Karpas-422 (cell line): ENCODE results near the gene GPAM. TPM values are rescaled to one million over a fixed set of nuclear protein-coding genes. Genes with fewer than 3 reads are reported as not detected.
"Not testable (repeated sequence)": the region's sequence is repeated elsewhere in the genome, so short reads cannot be mapped to it uniquely, and the experiment has no call there.

Source experiments
- DNase-seq: peaks from one replicate; pipeline ENCODE4 v3.0.0-alpha.2; 2015
- H2AFZ ChIP-seq: fragments of 200-600 bp; sonication (generic); 2 replicates; pipeline ENCODE4 v1.6.1; 2014; ENCODE audit warnings: antibody characterized with exemption, low read length, mixed read lengths
- H3K27ac ChIP-seq: fragments of 200-600 bp; sonication (generic); 2 replicates; pipeline ENCODE4 v1.5.1; 2014; ENCODE audit warnings: mild to moderate bottlenecking, low read length, moderate library complexity
- H3K27me3 ChIP-seq: fragments of 200-600 bp; sonication (generic); 2 replicates; pipeline ENCODE4 v1.6.1; 2014; ENCODE audit warnings: low read length, mixed read lengths
- H3K36me3 ChIP-seq: fragments of 200-600 bp; sonication (generic); 2 replicates; pipeline ENCODE4 v1.6.1; 2014; ENCODE audit warnings: low read length, mixed read lengths; ENCODE audit not compliant: insufficient read depth
- H3K4me1 ChIP-seq: fragments of 200-600 bp; sonication (generic); 2 replicates; pipeline ENCODE4 v1.6.1; 2014; ENCODE audit warnings: mild to moderate bottlenecking, low read length, mixed read lengths
- H3K4me2 ChIP-seq: fragments of 200-600 bp; sonication (generic); 2 replicates; pipeline ENCODE4 v1.6.1; 2014; ENCODE audit warnings: low read length, low read depth, mild to moderate bottlenecking; ENCODE audit not compliant: poor library complexity, severe bottlenecking
- H3K4me3 ChIP-seq: fragments of 200-600 bp; sonication (generic); 2 replicates; pipeline ENCODE4 v1.5.1; 2014; ENCODE audit warnings: mild to moderate bottlenecking, antibody characterized with exemption, low read length, mixed read lengths
- H3K79me2 ChIP-seq: fragments of 200-600 bp; sonication (generic); 2 replicates; pipeline ENCODE4 v1.6.1; 2014; ENCODE audit warnings: mild to moderate bottlenecking, low read length, mixed read lengths
- H3K9ac ChIP-seq: fragments of 200-600 bp; sonication (generic); 2 replicates; pipeline ENCODE4 v1.6.0; 2014; ENCODE audit warnings: low read length
- H3K9me2 ChIP-seq: fragments of 200-600 bp; sonication (generic), shearing (Covaris generic); replicated peaks from 2 replicates; pipeline ENCODE4 v1.6.0; 2014; ENCODE audit warnings: mild to moderate bottlenecking, low read length, moderate library complexity; ENCODE audit not compliant: insufficient read depth
- H3K9me3 ChIP-seq: fragments of 300-700, 200-600 bp; sonication (generic); 2 replicates; pipeline ENCODE4 v1.6.1; 2014; ENCODE audit warnings: low read length, mixed read lengths
- H4K20me1 ChIP-seq: fragments of 200-600 bp; sonication (generic); 2 replicates; pipeline ENCODE4 v1.6.1; 2014; ENCODE audit warnings: mild to moderate bottlenecking, antibody characterized with exemption, low read length, low read depth; ENCODE audit not compliant: insufficient read depth
- total RNA-seq: library from RNA; depleted of rRNA; stranded (reverse); fragments of >200 nt; shearing (Covaris generic); gene quantifications from 2 replicates; pipeline ENCODE4 v1.2.3, GENCODE V29; 2014; ENCODE audit warnings: low replicate concordance

The GPAM gene
- total RNA-seq, 1 experiment from 2014 or later = 481 TPM

DNA sequence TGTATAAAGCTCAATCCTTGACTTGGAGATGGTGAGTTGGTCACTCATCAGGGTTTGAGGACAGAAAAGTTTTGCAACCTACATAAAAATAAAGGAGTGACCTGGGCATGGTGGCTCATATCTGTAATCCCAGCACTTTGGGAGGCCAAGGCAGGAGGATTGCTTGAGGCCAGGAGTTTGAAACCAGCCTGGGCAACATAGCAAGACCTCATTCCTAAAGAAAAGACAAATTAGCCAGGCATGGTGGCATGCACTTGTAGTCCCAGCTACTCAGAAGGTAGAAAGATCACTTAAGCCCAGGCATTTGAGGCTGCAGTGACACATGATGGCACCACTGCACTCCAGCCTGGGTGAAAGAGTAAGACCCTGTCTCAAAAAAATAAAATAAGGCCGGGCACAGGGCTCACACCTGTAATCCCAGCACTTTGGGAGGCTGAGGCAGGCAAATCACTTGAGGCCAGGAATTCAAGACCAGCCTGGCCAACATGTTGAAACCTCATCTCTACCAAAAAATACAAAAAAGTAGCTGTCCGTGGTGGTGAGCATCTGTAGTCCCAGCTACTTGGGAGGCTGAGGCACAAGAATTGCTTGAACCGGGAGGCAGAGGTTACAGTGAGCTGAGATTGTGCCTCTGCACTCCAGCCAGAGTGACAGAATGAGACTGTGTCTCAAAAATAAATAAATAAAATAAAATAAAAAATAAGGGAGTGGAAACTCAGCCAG, 45.0 kb upstream of the GPAM start:
- H3K4me1 ChIP-seq = peaks cover 42% of the 10 kb centered on the region
- not testable (repeated sequence) for H2AFZ ChIP-seq, DNase-seq, H3K9ac ChIP-seq, H3K27ac ChIP-seq, H3K4me2 ChIP-seq, H3K36me3 ChIP-seq, H3K27me3 ChIP-seq, H3K79me2 ChIP-seq, H3K4me3 ChIP-seq, H4K20me1 ChIP-seq, H3K9me3 ChIP-seq, H3K9me2 ChIP-seq

DNA sequence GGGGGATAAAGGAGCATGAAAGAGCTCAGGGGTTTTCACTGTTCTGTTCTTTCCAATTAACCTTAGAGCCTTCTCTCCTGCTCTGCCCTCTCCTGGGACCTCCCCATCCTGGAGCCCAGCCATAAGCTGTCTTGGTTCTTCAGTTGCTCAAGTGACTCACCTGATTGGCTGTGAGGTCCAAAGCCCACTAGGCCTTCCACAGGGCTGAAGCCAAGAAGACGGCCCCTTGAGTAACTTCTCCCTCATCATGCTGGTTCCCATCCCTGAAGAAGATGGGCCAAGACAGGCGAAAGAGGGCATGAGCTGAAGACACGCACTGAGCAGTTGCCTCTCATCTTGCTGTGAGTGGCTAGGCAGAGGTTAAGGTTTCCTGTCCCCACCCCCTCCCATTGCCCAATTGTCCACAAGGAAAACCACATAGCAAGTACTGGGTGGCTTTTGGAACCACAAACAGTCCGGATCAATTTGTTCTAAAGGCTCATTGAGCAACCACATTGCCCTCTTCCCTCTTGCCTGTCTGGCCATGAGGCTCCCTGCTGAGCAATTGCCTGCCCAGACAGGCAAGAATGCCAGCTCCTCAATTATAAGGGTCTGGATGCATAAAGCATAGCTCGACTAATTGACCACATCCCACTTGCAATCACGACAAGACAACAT, 43.9 kb upstream of the GPAM start:
- Histone ChIP-seq H3K27ac (no peak overlapping the region), H3K9ac (no peak overlapping the region), H3K9me3 (peaks cover 5% of the 10 kb centered on the region; the same call in 1 of the 2 replicates), H3K4me2 (no peak overlapping the region), H3K79me2 (no peaks in the 10 kb centered on the region), H3K4me1 (peaks cover 41% of the 10 kb centered on the region), H2AFZ (no peak overlapping the region), H3K4me3 (no peak overlapping the region), H3K36me3 (no peaks in the 10 kb centered on the region; the same call in 1 of the 2 replicates), H3K9me2 (no peaks in the 10 kb centered on the region), H4K20me1 (no peaks in the 10 kb centered on the region), H3K27me3 (no peaks in the 10 kb centered on the region)
- no peak for DNase-seq

DNA sequence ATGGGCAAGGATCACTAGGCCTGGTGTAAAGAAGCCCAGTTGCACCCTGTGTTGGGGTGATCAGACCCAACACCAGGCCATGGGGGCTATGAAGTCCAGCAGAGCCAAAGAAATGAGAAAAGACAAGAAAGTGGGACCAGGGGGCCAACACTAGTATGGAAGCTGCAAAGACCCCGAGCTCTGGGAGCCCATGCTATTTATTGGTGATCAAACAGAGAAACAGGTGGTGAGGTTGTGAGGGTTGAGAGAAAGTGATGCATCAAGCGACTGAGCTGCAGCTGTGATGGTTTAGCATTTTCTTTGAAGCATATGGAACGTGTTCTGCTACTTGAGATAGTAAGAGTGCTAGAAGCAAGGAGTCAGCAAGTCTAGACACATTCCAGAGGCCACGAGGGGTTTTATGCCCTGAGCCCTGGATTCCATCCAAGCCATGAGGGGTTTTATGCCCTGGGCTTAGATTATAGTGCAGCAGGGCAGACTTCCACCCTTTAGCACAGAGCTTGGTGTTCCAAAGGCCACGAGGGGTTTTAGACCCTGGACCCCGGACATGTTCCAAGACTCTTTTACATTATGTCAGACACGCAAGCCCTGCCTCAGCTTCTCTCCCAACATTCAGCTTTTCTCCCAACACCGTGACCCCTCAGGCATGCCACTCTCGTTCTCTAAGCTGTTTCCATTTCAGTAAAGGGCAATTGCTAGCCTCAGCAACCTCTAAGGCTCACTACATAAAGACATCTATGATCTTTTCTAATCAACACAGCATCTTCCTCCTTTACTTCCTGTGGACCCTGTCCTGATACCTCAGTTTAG, 43.1 kb upstream of the GPAM start:
- Histone ChIP-seq H3K9me3 (peaks cover 5% of the 10 kb centered on the region; the same call in 1 of the 2 replicates), H3K4me3 (no peak overlapping the region), H3K4me2 (no peak overlapping the region), H3K27me3 (no peaks in the 10 kb centered on the region), H4K20me1 (no peaks in the 10 kb centered on the region), H3K9me2 (no peaks in the 10 kb centered on the region), H3K36me3 (no peaks in the 10 kb centered on the region; the same call in 1 of the 2 replicates), H2AFZ (no peak overlapping the region), H3K27ac (no peak overlapping the region), H3K79me2 (no peaks in the 10 kb centered on the region), H3K4me1 (peaks cover 32% of the 10 kb centered on the region), H3K9ac (no peak overlapping the region)
- no peak for DNase-seq

DNA sequence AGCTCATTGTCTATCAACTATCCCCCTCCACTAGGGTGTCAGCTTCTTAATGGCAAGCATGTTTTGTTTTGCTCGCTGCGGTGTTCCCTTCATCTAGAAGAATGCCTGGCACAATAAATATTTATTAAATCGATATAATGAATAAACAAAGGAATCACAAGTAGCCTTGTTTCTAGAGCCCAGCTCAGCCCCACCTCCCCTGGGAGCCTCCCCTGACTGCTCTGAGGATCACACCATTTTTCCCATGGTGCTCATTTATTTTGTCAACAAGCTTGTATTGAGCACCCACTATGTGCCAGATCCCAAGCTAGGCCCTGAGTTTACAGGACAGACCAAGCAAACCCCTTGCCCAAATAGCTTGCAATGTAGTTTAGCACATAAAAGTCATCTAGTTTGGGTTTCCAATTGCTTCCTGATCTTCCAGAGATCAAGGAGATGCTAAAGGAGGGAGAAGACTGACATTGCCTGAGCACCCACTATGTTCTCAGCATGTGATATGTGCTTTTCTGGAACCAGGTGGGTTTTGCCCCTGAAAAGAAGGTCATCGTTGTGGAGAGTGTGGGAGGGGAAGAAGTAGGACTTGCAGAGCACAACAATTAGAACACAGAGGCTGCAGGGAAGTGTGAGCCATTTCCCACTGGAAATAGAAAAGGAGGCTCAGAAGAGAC, 42.3 kb upstream of the GPAM start:
- no peak overlapping the region for H2AFZ ChIP-seq
- no peak overlapping the region for H3K27ac ChIP-seq
- no peaks in the 10 kb centered on the region for H3K79me2 ChIP-seq
- H3K9ac ChIP-seq = no peak overlapping the region
- H3K4me3 ChIP-seq = no peak overlapping the region
- no peaks in the 10 kb centered on the region for H3K27me3 ChIP-seq
- DNase-seq = no peak
- peaks cover 5% of the 10 kb centered on the region; the same call in 1 of the 2 replicates for H3K9me3 ChIP-seq
- no peaks in the 10 kb centered on the region for H4K20me1 ChIP-seq
- no peaks in the 10 kb centered on the region for H3K9me2 ChIP-seq
- H3K36me3 ChIP-seq = no peaks in the 10 kb centered on the region; the same call in 1 of the 2 replicates
- H3K4me1 ChIP-seq = peaks cover 25% of the 10 kb centered on the region
- no peak overlapping the region for H3K4me2 ChIP-seq

DNA sequence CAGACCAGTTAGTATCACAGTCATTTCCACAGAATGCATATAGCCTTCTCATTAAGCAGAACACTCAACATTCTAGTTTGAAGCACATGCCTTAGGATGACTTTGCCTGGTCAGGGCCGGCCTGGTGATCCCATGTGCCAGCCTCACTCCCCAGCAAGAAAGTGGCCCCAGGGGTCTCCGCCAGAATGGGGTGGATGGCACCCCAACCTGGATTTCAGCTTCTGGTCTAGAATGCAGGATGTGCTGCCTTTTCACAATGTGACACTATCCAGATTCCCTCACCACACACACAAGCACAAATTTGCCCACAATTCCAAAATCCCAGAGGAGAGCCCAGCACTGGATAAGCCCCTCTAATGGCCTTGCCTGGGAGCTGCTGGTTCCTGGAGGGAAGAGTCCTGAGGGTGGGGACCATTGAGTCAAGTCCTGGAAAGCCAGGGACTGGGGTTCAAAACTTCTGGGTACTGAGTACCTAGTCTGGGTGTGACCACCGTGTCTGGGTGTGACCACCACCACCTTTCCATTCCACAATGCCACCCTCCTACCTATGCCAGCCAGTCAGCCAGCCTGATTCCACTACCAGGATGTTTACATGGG, 41.5 kb upstream of the GPAM start:
- Histone ChIP-seq H3K27me3 (no peaks in the 10 kb centered on the region), H3K9ac (no peak overlapping the region), H3K9me3 (peaks cover 10% of the 10 kb centered on the region), H3K79me2 (no peaks in the 10 kb centered on the region), H4K20me1 (no peaks in the 10 kb centered on the region), H2AFZ (no peak overlapping the region), H3K4me1 (peaks cover 16% of the 10 kb centered on the region), H3K9me2 (no peaks in the 10 kb centered on the region), H3K4me3 (no peak overlapping the region), H3K4me2 (no peak overlapping the region), H3K36me3 (no peaks in the 10 kb centered on the region; the same call in 1 of the 2 replicates), H3K27ac (no peak overlapping the region)
- no peak for DNase-seq

DNA sequence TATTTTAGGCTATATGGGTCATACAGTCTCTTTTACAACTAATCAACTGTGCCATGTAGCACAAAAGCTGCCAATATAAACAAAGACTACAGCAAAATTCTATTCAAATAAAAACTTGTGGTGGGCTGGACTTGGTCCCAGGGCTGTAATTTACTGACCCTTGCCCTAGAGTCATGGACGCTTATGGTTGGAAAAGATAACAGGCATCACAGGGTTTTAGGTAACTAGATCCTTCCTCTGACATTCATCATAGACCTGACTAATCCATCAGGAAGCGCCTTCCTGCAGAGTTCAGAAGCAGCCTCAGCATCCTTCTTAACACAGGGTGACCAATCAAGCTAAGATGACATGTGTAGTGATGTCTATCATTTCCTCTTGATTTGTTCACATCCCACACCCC, 40.2 kb upstream of the GPAM start:
- Histone ChIP-seq H3K9me3 (peaks cover 13% of the 10 kb centered on the region), H2AFZ (no peak overlapping the region), H3K9me2 (no peaks in the 10 kb centered on the region), H3K27me3 (no peaks in the 10 kb centered on the region), H3K4me1 (peaks cover 18% of the 10 kb centered on the region), H3K79me2 (no peaks in the 10 kb centered on the region), H4K20me1 (no peaks in the 10 kb centered on the region), H3K36me3 (peaks cover 3% of the 10 kb centered on the region; the same call in 1 of the 2 replicates), H3K4me2 (no peak overlapping the region), H3K4me3 (no peak overlapping the region), H3K27ac (peak overlapping the region; percentile 9; the same call in 1 of the 2 replicates), H3K9ac (no peak overlapping the region)
- no peak for DNase-seq

DNA sequence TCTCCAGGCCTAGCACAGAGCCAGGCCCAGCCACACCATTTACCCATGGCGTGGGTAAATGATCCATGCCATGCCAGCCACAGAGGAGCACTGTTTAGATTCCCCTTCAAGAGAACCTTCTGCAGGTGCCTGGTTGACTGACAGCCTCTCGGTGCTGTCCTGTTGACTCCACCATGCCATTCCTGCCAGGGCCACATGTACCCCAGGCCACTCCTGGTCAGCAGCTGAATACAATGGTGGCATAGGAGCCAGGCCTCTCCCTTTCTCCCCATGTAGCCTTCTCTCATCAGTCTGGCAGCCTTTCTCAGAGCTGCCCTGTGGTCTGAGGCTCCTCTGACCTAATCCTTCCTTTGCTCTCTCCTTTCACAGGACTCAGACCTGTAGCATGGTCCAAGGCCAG, 39.2 kb upstream of the GPAM start:
- no peak overlapping the region for H3K4me3 ChIP-seq
- no peak overlapping the region for H3K4me2 ChIP-seq
- H3K36me3 ChIP-seq = peaks cover 3% of the 10 kb centered on the region; the same call in 1 of the 2 replicates
- H3K27me3 ChIP-seq = no peaks in the 10 kb centered on the region
- H3K9ac ChIP-seq = no peak overlapping the region
- no peak overlapping the region for H3K27ac ChIP-seq
- no peaks in the 10 kb centered on the region for H3K9me2 ChIP-seq
- peaks cover 27% of the 10 kb centered on the region for H3K4me1 ChIP-seq
- H3K79me2 ChIP-seq = no peaks in the 10 kb centered on the region
- H3K9me3 ChIP-seq = peaks cover 13% of the 10 kb centered on the region
- no peak for DNase-seq
- no peaks in the 10 kb centered on the region for H4K20me1 ChIP-seq
- peak overlapping the region; percentile 60; the same call in 1 of the 2 replicates for H2AFZ ChIP-seq
